ENCODE measurements around the gene NUP62.

The NUP62 gene

DNA sequence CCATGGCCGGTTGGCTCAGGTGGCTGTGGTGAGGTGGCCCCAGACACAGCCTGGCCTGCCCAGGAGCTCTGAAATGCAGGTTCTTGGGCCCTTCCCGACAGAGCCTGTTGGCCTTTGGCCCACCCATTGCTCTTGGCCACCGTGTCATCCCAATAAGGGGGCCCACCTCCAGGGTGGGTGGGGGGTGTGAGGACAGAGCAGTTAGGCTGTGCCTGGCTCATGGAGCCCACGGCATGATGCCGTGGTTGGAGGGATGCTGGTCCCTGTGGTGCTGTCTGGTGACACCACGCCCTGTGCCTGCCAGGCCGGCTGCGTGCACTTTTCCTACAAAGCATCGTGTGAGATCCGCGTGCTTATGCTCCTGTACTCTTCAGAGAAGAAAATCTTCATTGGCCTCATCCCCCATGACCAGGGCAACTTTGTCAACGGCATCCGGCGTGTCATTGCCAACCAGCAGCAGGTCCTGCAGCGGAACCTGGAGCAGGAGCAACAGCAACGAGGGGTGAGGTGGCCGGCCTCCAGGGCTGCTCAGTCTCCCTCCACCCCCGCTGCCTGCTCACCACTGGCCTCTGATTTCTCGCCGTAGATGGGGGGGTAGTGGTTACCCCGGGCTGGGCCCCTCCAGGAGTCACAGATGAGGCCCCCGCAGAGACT is 69.5 kb downstream of the NUP62 start:
- H3K36me3 ChIP-seq (ENCODE audit: insufficient read depth, low read length): peaks cover 32% of the 10 kb centered on the region

DNA sequence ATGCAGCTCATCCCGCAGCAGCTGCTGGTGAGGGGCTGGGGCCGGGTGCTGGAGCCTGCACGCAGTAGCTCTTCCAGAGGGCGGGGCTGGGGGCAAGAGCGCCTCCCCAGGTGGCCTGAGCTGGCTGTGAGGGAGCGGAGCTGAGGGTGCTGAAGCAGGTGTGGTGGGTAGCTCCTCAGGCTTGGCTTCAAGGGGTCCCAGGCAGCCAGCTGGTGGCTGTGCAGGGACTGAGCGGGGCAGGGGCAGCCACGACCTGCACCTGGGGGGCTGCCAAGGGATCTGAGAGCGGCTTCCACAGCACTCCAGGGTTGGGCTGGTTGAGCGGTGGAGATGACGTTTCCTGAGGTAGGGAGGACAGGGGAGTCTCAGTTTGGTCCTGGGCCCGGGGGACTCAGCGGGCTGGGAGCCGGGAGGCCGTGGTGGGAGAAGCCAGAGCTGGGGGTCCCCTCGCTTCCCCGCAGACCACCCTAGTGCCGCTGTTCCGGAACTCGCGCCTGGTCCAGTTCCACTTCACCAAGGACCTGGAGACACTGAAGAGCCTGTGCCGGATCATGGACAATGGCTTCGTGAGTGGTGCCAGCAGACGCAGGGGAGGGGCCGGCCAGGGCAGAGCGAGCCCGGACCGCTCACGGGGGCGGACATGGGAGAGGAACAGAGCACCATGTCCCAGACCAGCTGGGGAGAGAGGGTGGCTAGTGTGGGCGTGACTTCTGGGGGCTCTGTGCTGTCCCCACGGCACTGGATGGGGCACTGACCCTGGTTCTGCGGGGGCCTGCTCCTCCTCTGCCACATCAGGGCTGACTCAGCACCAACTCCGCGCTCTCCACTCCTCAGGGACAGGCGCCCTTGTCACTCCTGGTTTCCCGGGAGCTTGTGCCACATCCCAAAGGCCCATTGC is 71.0 kb downstream of the NUP62 start:
- peaks cover 17% of the 10 kb centered on the region for H3K36me3 ChIP-seq (ENCODE audit: insufficient read depth, low read length)
- H3K4me1 ChIP-seq (ENCODE audit: insufficient read depth, low read length): peaks cover 5% of the 10 kb centered on the region
- H3K9ac ChIP-seq (ENCODE audit: low read length): no peak overlapping the region
- H3K27ac ChIP-seq (ENCODE audit: low read depth, low read length): no peak overlapping the region
- H3K4me3 ChIP-seq (ENCODE audit: low read depth in 1 of 2, low read length in 2 of 2): no peak overlapping the region
- no peaks in the 10 kb centered on the region for H3K27me3 ChIP-seq (ENCODE audit: control insufficient read depth in 1 of 2, insufficient read depth in 2 of 2, low read length in 2 of 2)
- no peaks in the 10 kb centered on the region for H3K9me3 ChIP-seq (ENCODE audit: low read length)

More for the DNA sequence above, 69.5 kb downstream of the NUP62 start:
- H3K27ac ChIP-seq (ENCODE audit: low read depth, low read length): no peak overlapping the region
- no peaks in the 10 kb centered on the region for H3K9me3 ChIP-seq (ENCODE audit: low read length)
- no peak overlapping the region for H3K4me3 ChIP-seq (ENCODE audit: low read depth in 1 of 2, low read length in 2 of 2)
- H3K9ac ChIP-seq (ENCODE audit: low read length): no peak overlapping the region
- peaks cover under 1% of the 10 kb centered on the region for H3K4me1 ChIP-seq (ENCODE audit: insufficient read depth, low read length)
- H3K27me3 ChIP-seq (ENCODE audit: control insufficient read depth in 1 of 2, insufficient read depth in 2 of 2, low read length in 2 of 2): no peaks in the 10 kb centered on the region

DNA sequence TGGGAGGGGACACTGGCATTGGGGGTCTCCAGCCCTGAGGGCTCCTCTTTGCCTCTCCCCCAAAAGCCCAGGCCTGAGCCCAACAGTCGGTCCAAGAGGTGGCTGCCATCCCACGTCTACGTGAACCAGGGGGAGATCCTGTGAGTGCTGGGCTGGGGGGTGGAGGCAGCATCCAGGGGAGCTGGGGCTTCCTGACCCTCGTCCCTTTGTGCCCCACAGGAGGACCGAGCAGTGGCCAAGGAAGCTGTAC is 71.5 kb downstream of the NUP62 start:
- Histone ChIP-seq H3K9ac (ENCODE audit: low read length) (no peak overlapping the region), H3K27me3 (ENCODE audit: control insufficient read depth in 1 of 2, insufficient read depth in 2 of 2, low read length in 2 of 2) (no peaks in the 10 kb centered on the region), H3K27ac (ENCODE audit: low read depth, low read length) (no peak overlapping the region), H3K4me3 (ENCODE audit: low read depth in 1 of 2, low read length in 2 of 2) (no peak overlapping the region), H3K4me1 (ENCODE audit: insufficient read depth, low read length) (peaks cover 11% of the 10 kb centered on the region), H3K9me3 (ENCODE audit: low read length) (no peaks in the 10 kb centered on the region), H3K36me3 (ENCODE audit: insufficient read depth, low read length) (peaks cover 14% of the 10 kb centered on the region)

DNA sequence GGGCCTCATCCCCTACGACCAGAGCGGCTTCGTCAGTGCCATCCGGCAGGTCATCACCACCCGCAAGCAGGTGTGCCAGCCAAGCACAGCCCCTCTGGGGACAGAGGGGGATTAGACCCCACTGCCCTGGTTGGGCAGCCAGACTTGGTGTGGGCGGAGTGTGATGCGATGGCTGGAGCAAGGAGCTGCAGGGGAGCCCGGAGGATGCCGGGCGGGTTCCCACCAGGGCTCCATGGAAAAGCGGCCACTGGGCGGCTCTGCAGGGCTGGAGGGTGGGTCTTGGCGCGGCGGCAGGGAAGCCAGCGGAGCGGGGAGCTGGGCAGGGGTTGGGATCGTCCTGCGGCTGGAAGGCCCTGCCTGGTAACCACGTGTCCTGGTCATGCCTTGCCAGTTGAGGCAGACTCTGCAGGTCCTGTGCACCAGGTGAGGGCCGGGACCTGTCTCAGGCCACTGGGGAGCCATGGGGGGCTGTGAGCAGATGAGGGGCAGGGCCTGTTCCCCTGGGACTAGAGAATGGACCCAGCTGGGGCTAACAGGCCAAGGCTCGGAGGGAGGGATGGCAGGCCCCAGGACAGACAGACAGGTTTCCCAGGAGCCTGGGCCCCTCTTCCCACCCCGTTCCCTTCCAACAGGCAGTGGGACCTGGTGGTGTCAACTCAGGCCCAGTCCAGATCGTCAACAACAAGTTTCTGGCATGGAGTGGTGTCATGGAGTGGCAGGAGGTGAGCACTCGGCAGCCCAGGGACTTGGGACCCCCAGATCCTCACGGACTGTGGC is 72.1 kb downstream of the NUP62 start:
- peaks cover 16% of the 10 kb centered on the region for H3K4me1 ChIP-seq (ENCODE audit: insufficient read depth, low read length)
- peaks cover 14% of the 10 kb centered on the region for H3K36me3 ChIP-seq (ENCODE audit: insufficient read depth, low read length)
- no peaks in the 10 kb centered on the region for H3K9me3 ChIP-seq (ENCODE audit: low read length)
- no peak overlapping the region for H3K9ac ChIP-seq (ENCODE audit: low read length)
- H3K27me3 ChIP-seq (ENCODE audit: control insufficient read depth in 1 of 2, insufficient read depth in 2 of 2, low read length in 2 of 2): no peaks in the 10 kb centered on the region
- no peak overlapping the region for H3K4me3 ChIP-seq (ENCODE audit: low read depth in 1 of 2, low read length in 2 of 2)
- no peak overlapping the region for H3K27ac ChIP-seq (ENCODE audit: low read depth, low read length)
